ENCODE data around the gene OR7C1.
"Not testable (repeated sequence)": the region's sequence is repeated elsewhere in the genome, so short reads cannot be mapped to it uniquely, and the experiment has no call there.

GRCh38 chr19:14780622-14781225 is 54.3 kb downstream of the OR7C1 start:
- not testable (repeated sequence) for TF ChIP-seq CTCF, POLR2AphosphoS5 (IDR thresholded peaks at IDR 0.05)

Data from prostate gland (tissue), 2 donors.